ENCODE data around the gene DISP3.

The DISP3 gene

DNA sequence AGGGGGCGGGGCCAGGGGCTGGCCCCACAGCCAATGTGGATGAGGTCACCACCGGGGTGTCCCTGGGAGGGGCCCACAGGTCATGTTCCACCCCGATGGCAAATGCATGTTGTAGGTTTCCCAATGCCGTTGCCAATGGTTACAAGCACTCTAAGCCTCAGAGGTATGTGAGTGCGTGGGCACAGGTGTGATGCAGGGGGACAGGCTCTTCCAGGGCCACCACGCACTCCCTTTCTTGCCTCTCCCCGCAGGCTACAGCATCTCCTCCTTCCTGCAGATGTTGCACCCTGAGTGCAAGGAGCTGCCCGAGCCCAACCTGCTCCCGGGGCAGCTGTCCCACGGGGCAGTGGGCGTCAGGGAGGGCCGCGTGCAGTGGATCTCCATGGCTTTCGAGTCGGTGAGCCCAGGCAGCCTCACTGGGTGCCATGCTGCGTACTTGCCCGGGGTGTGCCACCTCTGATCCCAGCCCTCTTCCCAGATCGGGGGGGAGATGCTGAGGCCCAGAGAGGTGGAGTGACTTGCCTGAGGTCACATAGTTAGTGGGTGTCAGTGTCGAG is 52.4 kb downstream of the DISP3 start:
- no peak overlapping the region for H3K27ac Mint-ChIP-seq
- H3K27me3 Mint-ChIP-seq = no peaks in the 10 kb centered on the region
- no peak overlapping the region for H3K4me3 Mint-ChIP-seq
- no peaks in the 10 kb centered on the region for H3K4me1 Mint-ChIP-seq (ENCODE audit: low read depth)
- H3K36me3 Mint-ChIP-seq (ENCODE audit: low read depth) = no peaks in the 10 kb centered on the region
- no peak for DNase-seq
- H3K9me3 Mint-ChIP-seq = no peaks in the 10 kb centered on the region

DNA sequence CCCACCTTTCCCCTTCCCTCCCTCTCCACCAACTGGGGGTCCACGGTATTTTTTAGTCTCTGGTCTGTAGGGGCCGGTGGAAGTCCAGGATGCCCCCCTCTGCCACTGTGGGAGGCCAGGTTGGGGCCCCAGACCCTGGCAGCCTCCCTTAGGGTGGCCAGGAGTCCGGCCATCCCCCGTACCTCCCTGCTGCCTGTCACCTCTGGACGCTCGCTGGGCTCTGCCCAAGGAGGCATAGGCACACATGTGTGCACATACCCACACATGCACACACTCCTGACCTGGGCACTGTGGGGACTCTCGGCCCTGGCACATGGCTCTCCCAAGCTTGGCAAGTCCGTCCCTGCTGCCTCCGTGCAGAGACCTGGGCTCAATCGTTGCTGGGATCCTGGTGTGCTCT is 53.0 kb downstream of the DISP3 start:
- DNase-seq = no peak
- no peaks in the 10 kb centered on the region for H3K4me1 Mint-ChIP-seq (ENCODE audit: low read depth)
- H3K4me3 Mint-ChIP-seq = no peak overlapping the region
- H3K27ac Mint-ChIP-seq = no peak overlapping the region
- H3K36me3 Mint-ChIP-seq (ENCODE audit: low read depth) = no peaks in the 10 kb centered on the region
- no peaks in the 10 kb centered on the region for H3K27me3 Mint-ChIP-seq
- H3K9me3 Mint-ChIP-seq = no peaks in the 10 kb centered on the region

DNA sequence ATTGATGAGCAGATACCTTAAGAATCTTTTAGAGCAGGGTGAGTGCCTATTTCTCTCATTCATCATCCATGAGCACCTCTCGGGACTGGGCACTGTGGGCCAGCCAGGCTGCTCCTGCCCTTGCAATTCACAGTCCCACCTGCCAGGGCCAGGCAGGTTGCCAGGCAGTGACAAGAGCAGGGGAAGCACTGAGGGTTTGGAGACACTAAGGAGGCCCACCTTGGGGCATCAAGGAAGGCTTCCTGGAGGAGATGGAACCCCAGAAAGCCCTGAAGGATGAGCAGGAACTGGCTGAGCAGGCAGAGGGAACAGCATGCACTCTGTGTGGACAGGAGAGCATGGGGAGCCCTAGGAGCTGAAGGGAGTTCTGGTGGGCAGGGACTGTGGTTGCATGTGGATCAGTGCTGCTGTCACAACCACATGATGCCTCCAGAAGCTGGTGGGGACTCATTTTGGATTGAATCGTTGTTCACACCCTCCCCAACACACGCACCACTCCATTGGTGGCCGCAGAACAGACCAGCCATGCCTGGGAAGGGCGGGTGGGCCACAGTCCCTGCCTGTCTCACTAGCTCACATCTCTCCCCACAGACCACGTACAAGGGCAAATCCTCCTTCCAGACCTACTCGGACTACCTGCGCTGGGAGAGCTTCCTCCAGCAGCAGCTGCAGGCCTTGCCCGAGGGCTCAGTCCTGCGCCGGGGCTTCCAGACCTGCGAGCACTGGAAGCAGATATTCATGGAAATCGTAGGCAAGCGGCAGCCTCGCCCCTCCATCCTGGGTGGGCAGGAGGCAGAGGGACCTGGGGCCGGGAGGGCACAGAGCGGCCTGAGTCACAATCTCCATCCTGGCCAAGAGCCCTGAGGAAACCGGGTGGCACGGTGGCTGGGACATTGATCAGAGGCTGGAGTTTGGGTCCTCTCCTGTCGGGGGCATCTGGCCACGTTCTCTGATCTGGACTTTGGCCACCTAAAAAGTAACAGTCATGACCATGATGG is 55.1 kb downstream of the DISP3 start:
- Mint-ChIP-seq H3K27me3 (peaks cover 5% of the 10 kb centered on the region), H3K9me3 (no peaks in the 10 kb centered on the region), H3K4me1 (ENCODE audit: low read depth) (no peaks in the 10 kb centered on the region), H3K36me3 (ENCODE audit: low read depth) (no peaks in the 10 kb centered on the region), H3K27ac (no peak overlapping the region), H3K4me3 (no peak overlapping the region)
- DNase-seq = no peak

DNA sequence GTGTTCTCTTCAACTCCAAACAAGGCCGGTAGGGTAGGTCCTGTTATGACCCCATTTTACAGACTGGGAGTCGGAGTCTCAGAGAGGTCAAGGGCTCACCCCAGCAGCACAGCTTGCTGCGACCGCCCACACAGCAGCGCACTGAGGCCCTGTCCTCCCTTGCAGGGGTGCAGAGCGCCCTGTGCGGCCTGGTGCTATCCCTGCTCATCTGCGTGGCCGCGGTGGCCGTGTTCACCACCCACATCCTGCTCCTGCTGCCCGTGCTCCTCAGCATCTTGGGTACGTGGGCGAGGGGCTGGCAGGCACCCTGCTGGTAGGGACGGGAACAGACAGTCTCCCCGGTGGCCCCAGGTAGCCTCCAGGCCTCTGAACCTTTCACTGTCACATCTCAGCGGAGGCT is 55.9 kb downstream of the DISP3 start:
- no peaks in the 10 kb centered on the region for H3K4me1 Mint-ChIP-seq (ENCODE audit: low read depth)
- H3K4me3 Mint-ChIP-seq = no peak overlapping the region
- no peak overlapping the region for H3K27ac Mint-ChIP-seq
- H3K9me3 Mint-ChIP-seq = no peaks in the 10 kb centered on the region
- no peaks in the 10 kb centered on the region for H3K36me3 Mint-ChIP-seq (ENCODE audit: low read depth)
- peaks cover 5% of the 10 kb centered on the region for H3K27me3 Mint-ChIP-seq
- no peak for DNase-seq

DNA sequence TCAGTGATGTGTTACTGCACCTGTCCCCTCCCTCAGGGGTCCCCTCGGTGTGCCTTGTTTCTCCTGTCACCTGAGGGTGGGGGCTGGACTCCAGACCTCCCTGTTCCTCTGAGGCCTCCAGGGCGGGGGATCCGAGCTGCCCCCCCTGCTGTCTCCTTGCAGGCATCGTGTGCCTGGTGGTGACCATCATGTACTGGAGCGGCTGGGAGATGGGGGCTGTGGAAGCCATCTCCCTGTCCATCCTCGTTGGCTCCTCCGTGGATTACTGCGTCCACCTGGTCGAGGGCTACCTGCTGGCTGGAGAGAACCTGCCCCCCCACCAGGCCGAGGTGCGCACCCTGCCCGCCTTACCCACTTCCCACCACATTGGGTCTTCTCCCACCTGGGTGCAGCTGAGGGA is 56.4 kb downstream of the DISP3 start:
- Mint-ChIP-seq H3K9me3 (no peaks in the 10 kb centered on the region), H3K36me3 (ENCODE audit: low read depth) (no peaks in the 10 kb centered on the region)

DNA sequence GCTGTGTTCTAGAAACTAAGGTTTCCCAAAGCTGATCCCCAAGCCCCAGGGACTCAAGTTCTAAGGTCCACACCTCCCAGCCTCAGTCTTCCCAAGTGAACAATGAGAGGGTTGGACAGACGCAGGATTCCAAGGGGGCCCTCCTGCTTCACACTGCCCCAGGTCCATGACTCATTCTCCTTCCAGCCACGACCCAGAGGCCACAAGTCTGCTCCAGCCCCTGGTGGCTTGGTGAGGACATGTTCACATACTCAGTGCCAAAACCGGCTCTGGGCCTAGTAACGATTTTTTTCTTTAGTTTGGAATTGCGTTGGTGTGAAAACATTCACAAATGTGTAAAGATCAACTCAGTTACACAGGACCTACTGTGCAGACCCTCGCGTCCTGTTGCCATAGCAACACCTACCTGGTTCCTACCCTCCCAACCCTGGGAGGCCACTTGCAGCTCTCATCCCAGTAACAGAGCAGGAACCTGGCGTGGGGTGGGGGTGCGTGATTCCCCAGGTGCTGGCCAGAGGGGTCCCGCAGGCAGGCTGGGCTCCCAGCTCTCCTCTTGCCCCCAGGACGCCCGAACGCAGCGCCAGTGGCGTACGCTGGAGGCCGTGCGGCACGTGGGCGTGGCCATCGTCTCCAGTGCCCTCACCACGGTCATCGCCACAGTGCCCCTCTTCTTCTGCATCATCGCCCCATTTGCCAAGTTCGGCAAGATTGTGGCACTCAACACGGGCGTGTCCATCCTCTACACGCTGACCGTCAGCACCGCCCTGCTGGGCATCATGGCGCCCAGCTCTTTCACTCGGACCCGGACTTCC is 57.0 kb downstream of the DISP3 start:
- Mint-ChIP-seq H3K27me3 (peaks cover 5% of the 10 kb centered on the region), H3K4me3 (no peak overlapping the region), H3K27ac (no peak overlapping the region), H3K9me3 (no peaks in the 10 kb centered on the region), H3K4me1 (ENCODE audit: low read depth) (no peaks in the 10 kb centered on the region), H3K36me3 (ENCODE audit: low read depth) (no peaks in the 10 kb centered on the region)
- DNase-seq = no peak

More for the DNA sequence above, 56.4 kb downstream of the DISP3 start:
- no peak overlapping the region for H3K27ac Mint-ChIP-seq
- peaks cover 5% of the 10 kb centered on the region for H3K27me3 Mint-ChIP-seq
- DNase-seq = no peak
- no peaks in the 10 kb centered on the region for H3K4me1 Mint-ChIP-seq (ENCODE audit: low read depth)
- H3K4me3 Mint-ChIP-seq = no peak overlapping the region

DNA sequence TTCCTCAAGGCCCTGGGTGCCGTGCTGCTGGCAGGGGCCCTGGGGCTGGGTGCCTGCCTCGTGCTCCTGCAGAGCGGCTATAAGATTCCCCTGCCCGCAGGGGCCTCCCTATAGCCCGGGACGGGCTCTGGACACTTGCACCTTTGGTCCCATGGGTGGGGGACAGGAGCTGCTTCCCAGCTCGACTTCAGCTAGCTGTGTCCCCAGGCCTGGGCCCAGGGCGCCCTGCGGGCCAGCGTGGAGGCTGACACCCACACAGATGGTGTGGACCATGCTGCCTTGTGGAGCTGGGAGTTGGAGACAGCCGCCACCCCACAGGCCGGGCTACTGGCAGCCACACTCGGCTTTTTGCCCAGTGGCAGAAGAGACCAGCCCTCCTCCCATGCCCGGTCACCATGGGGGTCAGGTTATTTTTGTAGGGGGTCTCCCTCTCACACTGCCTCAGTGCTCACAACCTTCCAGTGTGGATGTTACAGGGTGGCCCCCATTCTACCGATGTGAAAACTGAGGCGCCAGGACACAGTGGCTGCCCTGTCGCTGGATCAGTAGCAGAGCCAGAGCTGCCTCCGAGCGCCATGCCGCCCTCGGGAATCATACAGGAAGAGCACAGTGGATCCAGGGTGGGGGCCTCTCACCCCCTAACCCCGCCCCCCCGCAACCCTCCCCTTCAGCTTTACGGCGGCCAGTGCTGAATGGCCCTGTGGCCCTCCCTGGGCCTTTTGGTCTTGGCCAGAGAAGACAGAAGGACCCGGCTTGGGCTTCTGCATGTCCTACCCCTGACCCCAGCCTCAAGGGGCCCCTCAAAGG is 57.8 kb downstream of the DISP3 start:
- H3K4me1 Mint-ChIP-seq (ENCODE audit: low read depth) = no peaks in the 10 kb centered on the region
- no peak overlapping the region for H3K4me3 Mint-ChIP-seq
- H3K9me3 Mint-ChIP-seq = no peaks in the 10 kb centered on the region
- H3K27ac Mint-ChIP-seq = no peak overlapping the region
- H3K27me3 Mint-ChIP-seq = peaks cover 5% of the 10 kb centered on the region
- DNase-seq = no peak
- H3K36me3 Mint-ChIP-seq (ENCODE audit: low read depth) = no peaks in the 10 kb centered on the region

DNA sequence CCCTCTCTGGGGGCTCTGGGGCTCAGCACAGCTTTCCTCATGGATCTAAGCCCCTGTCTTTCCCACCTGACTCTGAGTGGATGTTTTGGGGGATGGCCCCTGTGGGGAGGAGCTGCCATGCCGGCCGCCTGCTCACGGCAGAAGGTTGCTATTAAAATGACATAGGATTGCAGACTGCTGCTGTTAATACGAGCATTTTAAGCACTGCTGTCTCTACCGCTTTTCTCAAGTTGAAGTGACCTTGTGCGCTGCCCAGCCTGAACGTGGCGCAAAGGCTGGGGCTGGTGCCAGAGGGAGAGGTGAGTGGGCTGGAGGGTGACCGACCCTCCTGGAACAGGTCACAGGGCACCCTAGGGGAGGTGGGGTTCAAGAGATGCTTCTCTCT is 58.4 kb downstream of the DISP3 start:
- H3K4me3 Mint-ChIP-seq = no peak overlapping the region
- no peaks in the 10 kb centered on the region for H3K36me3 Mint-ChIP-seq (ENCODE audit: low read depth)
- no peaks in the 10 kb centered on the region for H3K4me1 Mint-ChIP-seq (ENCODE audit: low read depth)
- H3K9me3 Mint-ChIP-seq = no peaks in the 10 kb centered on the region
- no peak overlapping the region for H3K27ac Mint-ChIP-seq
- H3K27me3 Mint-ChIP-seq = peaks cover 5% of the 10 kb centered on the region
- no peak for DNase-seq

DNA sequence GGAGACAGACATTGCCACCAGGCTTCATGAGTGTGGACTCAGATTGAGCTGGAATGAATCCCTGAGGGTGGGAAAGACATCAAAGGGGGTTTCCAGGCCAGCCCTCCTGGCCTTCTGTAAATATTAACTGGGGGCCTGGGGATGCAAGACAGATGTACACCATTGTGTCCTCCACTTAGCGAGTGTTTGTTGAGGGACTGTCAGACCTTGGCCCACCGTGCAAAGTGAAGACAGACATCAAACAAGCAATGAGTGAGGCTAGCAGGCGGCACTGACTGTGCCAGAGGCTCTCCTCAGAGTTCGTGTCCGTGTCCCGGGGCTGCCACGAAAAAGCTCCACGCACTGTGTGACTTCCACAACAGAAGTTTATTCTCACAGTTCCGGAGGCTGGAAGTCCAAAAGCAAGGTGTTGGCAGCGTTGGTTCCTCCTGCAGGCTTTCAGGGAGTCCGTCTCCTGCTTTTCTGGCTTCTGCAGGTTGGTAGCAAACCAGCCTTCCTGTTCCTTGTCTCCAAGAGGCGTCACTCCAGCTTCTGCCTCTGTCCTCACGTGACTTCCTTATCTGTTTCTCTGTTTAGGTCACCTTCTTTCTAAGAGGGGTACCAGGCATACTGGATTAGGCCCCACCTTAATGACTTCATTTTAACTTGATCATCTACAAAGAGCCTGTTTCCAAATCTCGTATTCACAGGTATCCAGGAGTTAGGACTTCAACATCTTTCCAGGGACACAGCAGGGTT is 59.1 kb downstream of the DISP3 start:
- Mint-ChIP-seq H3K4me3 (no peak overlapping the region), H3K36me3 (ENCODE audit: low read depth) (no peaks in the 10 kb centered on the region), H3K27me3 (peaks cover 5% of the 10 kb centered on the region), H3K9me3 (no peaks in the 10 kb centered on the region), H3K4me1 (ENCODE audit: low read depth) (no peaks in the 10 kb centered on the region), H3K27ac (no peak overlapping the region)
- no peak for DNase-seq

DNA sequence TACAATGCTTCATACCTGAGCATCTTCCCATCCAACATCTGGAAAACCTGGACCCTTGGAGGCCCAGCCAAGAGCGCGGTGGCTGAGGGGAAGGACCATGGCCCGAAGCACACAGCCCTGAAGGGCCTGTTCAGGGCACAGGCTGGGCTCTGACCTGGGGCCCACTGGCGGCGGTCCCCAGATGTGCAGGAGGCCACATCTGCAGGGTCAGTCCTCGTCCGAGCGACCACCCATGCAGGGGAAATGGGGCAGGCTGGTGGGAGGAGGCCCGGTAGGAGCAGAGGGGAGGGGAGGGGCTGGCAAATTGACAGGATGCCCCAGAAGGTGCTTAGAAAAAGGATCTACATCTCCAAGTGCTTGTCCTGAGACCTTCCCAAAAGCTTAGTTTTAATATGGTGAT is 59.9 kb downstream of the DISP3 start:
- Mint-ChIP-seq H3K4me1 (ENCODE audit: low read depth) (no peaks in the 10 kb centered on the region), H3K4me3 (no peak overlapping the region), H3K27ac (no peak overlapping the region), H3K36me3 (ENCODE audit: low read depth) (no peaks in the 10 kb centered on the region), H3K9me3 (no peaks in the 10 kb centered on the region), H3K27me3 (peaks cover 5% of the 10 kb centered on the region)
- no peak for DNase-seq

DNA sequence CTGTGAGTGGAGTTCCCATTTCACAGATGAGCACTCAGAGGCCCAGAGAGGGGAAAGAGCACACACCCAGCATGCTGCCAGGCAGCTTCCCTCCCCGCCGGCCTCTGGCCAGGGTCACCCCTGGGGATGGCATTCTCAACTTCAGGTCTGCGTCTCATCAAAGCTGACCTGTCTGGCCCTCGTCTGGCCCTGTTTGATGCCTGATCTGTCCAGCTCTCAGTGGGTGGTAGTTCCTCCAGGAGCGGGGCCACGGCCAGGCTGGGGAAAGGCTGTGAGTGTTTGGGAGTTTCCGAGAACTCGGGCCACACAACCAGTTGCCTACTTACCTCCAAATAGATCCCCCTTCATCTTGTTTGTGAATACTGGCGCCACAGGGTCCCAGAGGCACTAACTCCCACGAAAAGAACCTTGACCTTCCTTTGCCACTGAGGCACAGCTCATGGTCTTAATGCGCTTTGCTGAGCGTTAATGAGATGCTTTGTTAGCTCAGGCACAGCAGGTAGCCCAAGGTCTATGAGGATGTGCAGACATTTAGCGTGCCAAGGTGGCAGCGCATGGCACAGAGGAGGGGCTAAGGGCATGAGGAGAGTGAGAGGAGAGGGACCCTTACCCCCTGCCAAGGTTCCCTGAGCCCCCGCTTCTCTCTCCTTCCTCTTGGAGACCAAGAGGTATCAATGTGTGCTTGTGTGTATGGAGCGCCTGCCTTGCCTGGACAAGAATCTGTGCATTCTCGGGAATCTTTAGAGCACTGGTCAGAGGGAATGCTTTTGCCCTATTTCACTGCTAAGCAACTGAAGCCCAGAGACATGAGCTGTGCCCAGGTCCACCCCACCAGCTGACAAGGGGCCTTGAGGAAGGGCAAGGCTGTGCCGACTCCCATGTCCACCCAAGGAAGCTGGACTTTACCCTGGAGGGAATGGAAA is 61.2 kb downstream of the DISP3 start:
- H3K27ac Mint-ChIP-seq = no peak overlapping the region
- no peak for DNase-seq
- H3K4me1 Mint-ChIP-seq (ENCODE audit: low read depth) = no peaks in the 10 kb centered on the region
- peaks cover 8% of the 10 kb centered on the region for H3K27me3 Mint-ChIP-seq
- no peaks in the 10 kb centered on the region for H3K9me3 Mint-ChIP-seq
- no peaks in the 10 kb centered on the region for H3K36me3 Mint-ChIP-seq (ENCODE audit: low read depth)
- no peak overlapping the region for H3K4me3 Mint-ChIP-seq

DNA sequence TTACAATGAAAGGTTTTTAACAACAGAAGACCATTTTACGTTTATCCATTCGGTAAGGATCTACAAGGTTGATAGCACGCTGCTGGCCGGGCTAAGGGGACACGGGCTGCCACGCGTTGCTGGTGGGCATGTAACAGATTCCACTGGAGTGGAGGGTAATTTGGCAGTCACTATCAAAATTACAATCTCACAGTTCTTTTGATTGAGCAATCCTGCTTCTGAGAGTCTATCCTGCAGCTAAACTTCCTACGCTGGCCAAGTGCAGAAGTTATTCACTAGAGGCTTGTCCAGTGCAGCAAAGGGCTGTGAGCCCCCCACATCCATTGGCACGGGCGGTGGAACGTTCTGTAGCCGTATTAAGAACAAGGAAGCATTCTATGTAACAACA is 61.8 kb downstream of the DISP3 start:
- DNase-seq = no peak
- Mint-ChIP-seq H3K27me3 (peaks cover 8% of the 10 kb centered on the region), H3K4me1 (ENCODE audit: low read depth) (no peaks in the 10 kb centered on the region), H3K36me3 (ENCODE audit: low read depth) (no peaks in the 10 kb centered on the region), H3K4me3 (no peak overlapping the region), H3K27ac (no peak overlapping the region), H3K9me3 (no peaks in the 10 kb centered on the region)

DNA sequence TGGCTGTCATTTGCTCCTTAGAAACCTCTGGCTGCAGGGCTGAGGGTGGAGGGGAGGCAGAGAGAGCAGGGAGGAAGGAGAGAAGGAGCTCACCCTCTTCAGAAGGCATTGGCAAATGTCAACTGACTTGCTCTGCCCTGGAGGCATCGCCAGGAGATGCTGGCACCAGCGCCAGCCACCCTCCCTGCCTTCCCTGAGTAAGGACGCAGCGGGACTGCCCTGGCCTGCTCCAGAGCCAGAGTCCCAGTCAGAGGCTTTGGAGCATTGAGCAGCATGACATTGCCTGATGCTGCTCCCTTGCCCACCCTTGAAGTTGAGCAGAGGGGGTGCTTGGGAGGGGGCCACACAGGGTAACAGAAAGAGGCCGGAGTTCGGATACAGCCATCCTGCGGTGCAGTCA is 62.3 kb downstream of the DISP3 start:
- Mint-ChIP-seq H3K4me1 (ENCODE audit: low read depth) (no peaks in the 10 kb centered on the region), H3K27me3 (peaks cover 8% of the 10 kb centered on the region), H3K9me3 (no peaks in the 10 kb centered on the region), H3K4me3 (no peak overlapping the region), H3K36me3 (ENCODE audit: low read depth) (no peaks in the 10 kb centered on the region), H3K27ac (no peak overlapping the region)
- DNase-seq = no peak

All from activated T-cell treated with anti-CD3 and anti-CD28 coated beads, Interleukin-2, amount 50 U/mL, for 24 hours (primary cell).